GM21786 (cell line): ENCODE data around the gene BTBD16.

Source experiments
- ATAC-seq: cut with Tn5 transposase; IDR thresholded peaks from one replicate; pipeline ENCODE4 v1.9.1; 2021; ENCODE audit not compliant: unreplicated experiment

BTBD16 gene

GRCh38 chr10:122269059-122269687, 1.9 kb upstream of the BTBD16 start:
- ATAC-seq, result no peak

GRCh38 chr10:122273966-122274545, 3.0 kb downstream of the BTBD16 start:
- ATAC-seq, result no peak

- ATAC-seq, result no peak
These were observed 5.6 kb downstream of the BTBD16 start for GRCh38 chr10:122276611-122277208.

GRCh38 chr10:122277526-122278136, 6.5 kb downstream of the BTBD16 start:
- no peak for ATAC-seq

GRCh38 chr10:122279725-122280141, 8.6 kb downstream of the BTBD16 start:
- ATAC-seq, result no peak

GRCh38 chr10:122280156-122280555, 9.1 kb downstream of the BTBD16 start:
- no peak for ATAC-seq

- no peak for ATAC-seq
These were observed 10.0 kb downstream of the BTBD16 start for GRCh38 chr10:122281018-122281626.

- ATAC-seq, result no peak
These were observed 10.7 kb downstream of the BTBD16 start for GRCh38 chr10:122281751-122282150.

- ATAC-seq, result no peak
These were observed 11.2 kb downstream of the BTBD16 start for GRCh38 chr10:122282253-122282671.

- no peak for ATAC-seq
These were observed 11.8 kb downstream of the BTBD16 start for GRCh38 chr10:122282909-122283308.

GRCh38 chr10:122285506-122286444, 14.7 kb downstream of the BTBD16 start:
- no peak for ATAC-seq

- no peak for ATAC-seq
These were observed 15.8 kb downstream of the BTBD16 start for GRCh38 chr10:122286867-122287266.

GRCh38 chr10:122287570-122287969, 16.5 kb downstream of the BTBD16 start:
- ATAC-seq, result no peak

GRCh38 chr10:122288262-122288661, 17.2 kb downstream of the BTBD16 start:
- no peak for ATAC-seq

- no peak for ATAC-seq
These were observed 17.8 kb downstream of the BTBD16 start for GRCh38 chr10:122288917-122289316.

GRCh38 chr10:122290334-122290733, 19.2 kb downstream of the BTBD16 start:
- ATAC-seq, result no peak

- ATAC-seq, result no peak
These were observed 19.9 kb downstream of the BTBD16 start for GRCh38 chr10:122290833-122291532.

GRCh38 chr10:122291739-122292138, 20.6 kb downstream of the BTBD16 start:
- ATAC-seq, result no peak

GRCh38 chr10:122292376-122292775, 21.3 kb downstream of the BTBD16 start:
- ATAC-seq, result no peak
